Measurements from ENCODE around the gene BCR.

Gene BCR

DNA sequence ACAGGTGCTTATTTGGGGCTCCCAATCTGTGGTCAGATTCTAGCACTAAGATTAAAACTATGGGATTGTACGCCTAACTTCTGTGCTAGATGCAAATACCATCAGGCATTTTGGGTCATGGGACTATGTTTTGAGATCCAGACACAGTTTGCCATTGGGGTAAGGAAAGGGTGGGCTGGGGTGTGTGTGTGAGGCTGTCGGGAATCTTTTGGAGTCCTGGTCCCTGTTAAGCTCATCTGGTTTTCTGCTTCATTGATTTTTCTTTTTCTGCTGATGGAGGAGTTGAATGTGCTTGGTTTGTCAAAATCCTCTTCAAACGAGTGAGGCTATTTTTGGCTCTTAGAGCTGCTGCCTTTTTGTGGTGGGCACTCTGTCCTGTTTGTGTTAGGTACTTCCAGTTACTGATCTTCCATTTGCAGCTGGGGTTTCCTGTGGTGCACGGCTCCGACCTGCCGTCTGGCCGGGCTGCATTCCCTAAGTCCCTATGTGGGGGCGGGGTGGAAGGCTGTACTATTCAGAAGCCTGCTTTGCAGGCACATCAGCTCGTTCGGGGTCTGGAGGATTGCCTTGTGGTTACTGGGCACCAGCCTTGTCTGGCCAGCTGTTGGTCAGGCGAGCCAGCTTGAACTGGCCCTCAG, 2.9 kb downstream of the BCR start:
- Histone ChIP-seq H3K27me3 (ENCODE audit: control insufficient read depth, insufficient read depth, low read length, poor library complexity, severe bottlenecking) (peaks cover 10% of the 10 kb centered on the region), H3K9me3 (ENCODE audit: control insufficient read depth, low read length) (no peaks in the 10 kb centered on the region), H3K4me1 (ENCODE audit: control insufficient read depth, insufficient read depth, low read length) (peaks cover 29% of the 10 kb centered on the region), H3K36me3 (ENCODE audit: control insufficient read depth, insufficient read depth, low read length) (no peaks in the 10 kb centered on the region), H3K4me3 (ENCODE audit: insufficient read depth, low read depth, low read length) (peak overlapping the region; percentile 75), H3K27ac (ENCODE audit: insufficient read depth, low read depth, low read length, poor library complexity, severe bottlenecking) (peak overlapping the region; percentile 20)
- 7 to 8% methylated on average over 11 of the region's 11 CpGs for WGBS, 2 experiments

- peaks cover 28% of the 10 kb centered on the region for H3K4me1 ChIP-seq (ENCODE audit: control insufficient read depth, insufficient read depth, low read length)
- no peak overlapping the region for H3K27ac ChIP-seq (ENCODE audit: insufficient read depth, low read depth, low read length, poor library complexity, severe bottlenecking)
- H3K36me3 ChIP-seq (ENCODE audit: control insufficient read depth, insufficient read depth, low read length): no peaks in the 10 kb centered on the region
- H3K27me3 ChIP-seq (ENCODE audit: control insufficient read depth, insufficient read depth, low read length, poor library complexity, severe bottlenecking): peaks cover 10% of the 10 kb centered on the region
- H3K9me3 ChIP-seq (ENCODE audit: control insufficient read depth, low read length): no peaks in the 10 kb centered on the region
- 71 to 86% methylated on average over 3 of the region's 3 CpGs for WGBS, 2 experiments
- H3K4me3 ChIP-seq (ENCODE audit: insufficient read depth, low read depth, low read length): peak overlapping the region; percentile 75
Measured at GRCh38 chr22:23184100-23184763, 3.9 kb downstream of the BCR start.

- Histone ChIP-seq H3K4me1 (ENCODE audit: control insufficient read depth, insufficient read depth, low read length) (peaks cover 23% of the 10 kb centered on the region), H3K9me3 (ENCODE audit: control insufficient read depth, low read length) (no peaks in the 10 kb centered on the region), H3K27me3 (ENCODE audit: control insufficient read depth, insufficient read depth, low read length, poor library complexity, severe bottlenecking) (peaks cover 10% of the 10 kb centered on the region), H3K4me3 (ENCODE audit: insufficient read depth, low read depth, low read length) (no peak overlapping the region), H3K36me3 (ENCODE audit: control insufficient read depth, insufficient read depth, low read length) (no peaks in the 10 kb centered on the region), H3K27ac (ENCODE audit: insufficient read depth, low read depth, low read length, poor library complexity, severe bottlenecking) (no peak overlapping the region)
- 78 to 79% methylated on average over 5 of the region's 5 CpGs for WGBS, 2 experiments
Measured at GRCh38 chr22:23184764-23185113, 4.4 kb downstream of the BCR start.

DNA sequence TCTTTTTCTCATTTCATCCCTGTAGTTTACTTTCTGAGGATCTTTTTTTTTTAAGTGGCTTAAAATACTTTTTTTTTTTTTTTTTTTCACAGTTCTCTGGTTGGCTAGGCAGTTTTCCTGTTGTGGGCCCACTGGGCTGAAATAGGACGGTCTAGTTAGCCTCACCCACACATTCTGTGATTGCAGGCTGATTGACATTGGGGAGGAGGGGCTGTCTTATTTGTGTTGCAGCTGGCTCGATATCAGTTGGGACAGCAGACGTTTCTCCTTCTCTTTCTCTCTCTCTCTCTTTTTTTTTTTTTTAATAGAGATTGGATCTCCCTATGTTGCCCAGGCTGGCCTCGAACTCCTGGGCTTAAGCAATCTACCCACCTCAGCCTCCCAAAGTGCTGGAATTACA, 6.9 kb downstream of the BCR start:
- Histone ChIP-seq H3K9me3 (ENCODE audit: control insufficient read depth, low read length) (no peaks in the 10 kb centered on the region), H3K27me3 (ENCODE audit: control insufficient read depth, insufficient read depth, low read length, poor library complexity, severe bottlenecking) (no peaks in the 10 kb centered on the region), H3K27ac (ENCODE audit: insufficient read depth, low read depth, low read length, poor library complexity, severe bottlenecking) (no peak overlapping the region), H3K4me1 (ENCODE audit: control insufficient read depth, insufficient read depth, low read length) (peaks cover 23% of the 10 kb centered on the region), H3K36me3 (ENCODE audit: control insufficient read depth, insufficient read depth, low read length) (no peaks in the 10 kb centered on the region), H3K4me3 (ENCODE audit: insufficient read depth, low read depth, low read length) (no peak overlapping the region)
- 85 to 90% methylated on average over 3 to 4 of the region's 4 CpGs for WGBS, 2 experiments

DNA sequence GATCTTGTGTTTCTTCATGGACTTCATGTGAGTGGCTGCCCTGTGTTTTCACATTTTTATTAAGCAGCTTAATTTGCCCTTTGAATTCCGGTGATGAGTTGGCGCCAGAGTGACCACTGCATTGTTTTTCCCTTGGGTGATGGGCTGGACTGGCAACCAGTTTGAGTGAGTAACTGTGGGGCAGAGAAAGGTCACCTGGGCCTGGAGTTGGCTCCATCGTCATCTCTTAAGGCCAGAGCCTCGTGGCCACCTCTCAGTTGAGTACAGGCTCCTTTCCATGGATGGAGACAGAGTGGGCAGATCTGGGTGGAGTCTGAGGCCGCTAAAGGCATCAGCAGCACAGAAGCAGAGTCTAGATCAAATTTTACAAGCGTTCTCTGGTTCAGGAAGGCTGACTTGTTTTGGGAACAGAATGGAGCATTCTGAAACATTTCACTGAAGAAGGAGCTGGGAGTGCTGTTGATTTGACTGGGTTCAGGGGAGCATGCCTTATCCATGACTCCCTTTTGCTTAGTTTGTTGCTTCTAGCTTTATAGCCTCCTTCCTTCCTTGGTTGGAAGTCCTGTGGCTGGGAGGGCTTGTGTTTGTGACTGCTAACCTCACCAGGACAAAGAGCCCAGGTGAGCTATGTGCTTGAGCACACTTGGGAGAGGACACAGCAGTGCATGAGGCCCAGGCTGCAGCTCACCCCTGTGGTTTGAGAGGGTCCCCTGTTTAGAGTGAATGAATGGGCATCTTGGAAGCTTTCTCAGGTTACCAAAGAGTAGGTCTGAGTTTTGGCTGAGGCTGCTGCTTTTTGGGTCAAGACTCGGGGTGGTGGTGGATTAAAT, 7.8 kb downstream of the BCR start:
- Histone ChIP-seq H3K4me1 (ENCODE audit: control insufficient read depth, insufficient read depth, low read length) (peaks cover 23% of the 10 kb centered on the region), H3K27me3 (ENCODE audit: control insufficient read depth, insufficient read depth, low read length, poor library complexity, severe bottlenecking) (no peaks in the 10 kb centered on the region), H3K36me3 (ENCODE audit: control insufficient read depth, insufficient read depth, low read length) (no peaks in the 10 kb centered on the region), H3K4me3 (ENCODE audit: insufficient read depth, low read depth, low read length) (no peak overlapping the region), H3K27ac (ENCODE audit: insufficient read depth, low read depth, low read length, poor library complexity, severe bottlenecking) (no peak overlapping the region), H3K9me3 (ENCODE audit: control insufficient read depth, low read length) (no peaks in the 10 kb centered on the region)
- WGBS, 2 experiments: 89 to 92% methylated on average over 7 of the region's 7 CpGs

GRCh38 chr22:23190526-23190925, 10.2 kb downstream of the BCR start:
- no peak overlapping the region for H3K27ac ChIP-seq (ENCODE audit: insufficient read depth, low read depth, low read length, poor library complexity, severe bottlenecking)
- WGBS, 2 experiments: 93 to 96% methylated on average over 8 of the region's 9 CpGs
- H3K9me3 ChIP-seq (ENCODE audit: control insufficient read depth, low read length): no peaks in the 10 kb centered on the region
- H3K36me3 ChIP-seq (ENCODE audit: control insufficient read depth, insufficient read depth, low read length): no peaks in the 10 kb centered on the region
- H3K4me1 ChIP-seq (ENCODE audit: control insufficient read depth, insufficient read depth, low read length): peaks cover 10% of the 10 kb centered on the region
- no peak overlapping the region for H3K4me3 ChIP-seq (ENCODE audit: insufficient read depth, low read depth, low read length)
- H3K27me3 ChIP-seq (ENCODE audit: control insufficient read depth, insufficient read depth, low read length, poor library complexity, severe bottlenecking): no peaks in the 10 kb centered on the region

DNA sequence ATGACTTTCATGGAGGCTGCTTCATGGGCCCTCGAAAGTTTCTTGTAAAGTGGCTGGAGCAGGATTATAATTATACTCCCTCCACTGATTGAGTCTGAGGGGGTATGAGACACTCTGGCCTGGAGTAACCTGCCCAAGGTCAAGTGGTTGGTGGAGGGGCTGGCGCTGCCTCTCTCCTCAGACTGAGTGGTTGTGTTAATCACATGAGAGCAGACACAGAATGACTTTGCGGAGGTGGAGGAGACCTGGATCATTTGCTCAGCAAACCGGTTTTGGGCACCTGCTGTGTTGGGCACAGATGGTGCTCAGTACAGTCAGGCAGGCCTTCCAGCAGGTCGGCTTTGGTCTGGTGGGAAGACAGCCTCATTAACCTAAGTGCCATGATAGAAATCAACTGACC, 11.8 kb downstream of the BCR start:
- Histone ChIP-seq H3K36me3 (ENCODE audit: control insufficient read depth, insufficient read depth, low read length) (no peaks in the 10 kb centered on the region), H3K9me3 (ENCODE audit: control insufficient read depth, low read length) (no peaks in the 10 kb centered on the region), H3K4me3 (ENCODE audit: insufficient read depth, low read depth, low read length) (no peak overlapping the region), H3K27ac (ENCODE audit: insufficient read depth, low read depth, low read length, poor library complexity, severe bottlenecking) (no peak overlapping the region), H3K4me1 (ENCODE audit: control insufficient read depth, insufficient read depth, low read length) (peaks cover 10% of the 10 kb centered on the region), H3K27me3 (ENCODE audit: control insufficient read depth, insufficient read depth, low read length, poor library complexity, severe bottlenecking) (no peaks in the 10 kb centered on the region)
- 84 to 89% methylated on average over 5 of the region's 5 CpGs for WGBS, 2 experiments

DNA sequence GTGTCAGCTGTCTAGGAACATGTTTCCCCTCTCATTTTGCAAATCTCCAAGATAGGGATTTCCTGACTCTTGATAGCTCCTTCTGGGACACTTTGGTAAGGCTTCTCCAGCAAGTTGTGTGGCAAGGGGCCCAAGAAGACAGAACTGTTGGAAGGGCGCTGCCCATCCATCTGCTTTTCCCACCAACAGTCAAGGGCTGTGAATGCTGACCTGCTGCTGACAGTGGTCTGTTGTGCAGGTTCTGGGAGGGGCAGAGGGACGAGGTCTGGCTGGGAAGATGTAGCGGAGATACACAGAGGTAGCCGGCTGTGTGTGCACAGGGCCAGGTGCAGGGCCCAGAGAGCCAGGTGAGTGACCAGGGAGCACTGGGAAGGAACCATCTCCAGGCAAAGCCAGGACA, 12.2 kb downstream of the BCR start:
- 91 to 96% methylated on average over 4 of the region's 4 CpGs for WGBS, 2 experiments
- Histone ChIP-seq H3K9me3 (ENCODE audit: control insufficient read depth, low read length) (no peaks in the 10 kb centered on the region), H3K27ac (ENCODE audit: insufficient read depth, low read depth, low read length, poor library complexity, severe bottlenecking) (no peak overlapping the region), H3K4me3 (ENCODE audit: insufficient read depth, low read depth, low read length) (no peak overlapping the region), H3K4me1 (ENCODE audit: control insufficient read depth, insufficient read depth, low read length) (peaks cover 9% of the 10 kb centered on the region), H3K27me3 (ENCODE audit: control insufficient read depth, insufficient read depth, low read length, poor library complexity, severe bottlenecking) (no peaks in the 10 kb centered on the region), H3K36me3 (ENCODE audit: control insufficient read depth, insufficient read depth, low read length) (no peaks in the 10 kb centered on the region)

DNA sequence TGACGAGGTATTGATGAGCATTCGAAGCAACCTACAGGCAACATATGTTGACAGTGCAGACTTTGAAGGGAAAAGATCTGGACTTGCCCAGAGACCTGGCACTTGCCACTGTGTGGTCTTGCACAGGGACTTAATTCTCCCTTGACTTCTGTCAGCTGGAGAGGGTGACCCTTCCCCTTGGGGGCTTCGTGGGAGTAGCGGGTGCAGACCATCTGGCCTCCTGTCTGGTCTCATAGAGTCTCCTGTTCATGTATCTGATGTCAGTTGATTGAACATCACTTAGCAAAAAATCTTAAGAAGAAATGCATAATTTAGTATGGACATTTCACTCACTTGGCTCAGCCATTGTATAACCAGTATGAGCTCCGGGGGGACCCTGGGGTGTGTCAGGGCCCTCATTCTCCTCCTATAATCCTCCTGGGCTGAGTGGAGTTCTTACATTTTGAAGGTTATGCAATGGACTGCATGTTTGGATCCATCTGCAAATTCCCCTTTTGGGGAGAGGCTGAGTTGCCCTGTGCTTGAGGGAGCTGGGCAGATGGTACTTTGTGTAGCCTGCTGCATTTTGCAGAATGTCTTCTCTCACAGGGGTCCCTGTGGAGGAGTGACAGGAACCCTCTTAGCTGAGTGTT, 13.0 kb downstream of the BCR start:
- no peak overlapping the region for H3K27ac ChIP-seq (ENCODE audit: insufficient read depth, low read depth, low read length, poor library complexity, severe bottlenecking)
- WGBS, 2 experiments: 94 to 97% methylated on average over 5 of the region's 5 CpGs
- no peak overlapping the region for H3K4me3 ChIP-seq (ENCODE audit: insufficient read depth, low read depth, low read length)
- no peaks in the 10 kb centered on the region for H3K36me3 ChIP-seq (ENCODE audit: control insufficient read depth, insufficient read depth, low read length)
- H3K9me3 ChIP-seq (ENCODE audit: control insufficient read depth, low read length): no peaks in the 10 kb centered on the region
- H3K27me3 ChIP-seq (ENCODE audit: control insufficient read depth, insufficient read depth, low read length, poor library complexity, severe bottlenecking): no peaks in the 10 kb centered on the region
- H3K4me1 ChIP-seq (ENCODE audit: control insufficient read depth, insufficient read depth, low read length): peaks cover 2% of the 10 kb centered on the region

GRCh38 chr22:23193882-23194281, 13.6 kb downstream of the BCR start:
- WGBS, 2 experiments: 93 to 95% methylated on average over 5 of the region's 5 CpGs
- Histone ChIP-seq H3K4me3 (ENCODE audit: insufficient read depth, low read depth, low read length) (no peak overlapping the region), H3K9me3 (ENCODE audit: control insufficient read depth, low read length) (no peaks in the 10 kb centered on the region), H3K27me3 (ENCODE audit: control insufficient read depth, insufficient read depth, low read length, poor library complexity, severe bottlenecking) (no peaks in the 10 kb centered on the region), H3K4me1 (ENCODE audit: control insufficient read depth, insufficient read depth, low read length) (peaks cover 5% of the 10 kb centered on the region), H3K36me3 (ENCODE audit: control insufficient read depth, insufficient read depth, low read length) (no peaks in the 10 kb centered on the region), H3K27ac (ENCODE audit: insufficient read depth, low read depth, low read length, poor library complexity, severe bottlenecking) (no peak overlapping the region)

Data from ectodermal cell (in vitro differentiated cells).